Activated naive CD4-positive, alpha-beta T cell treated with anti-CD3 and anti-CD28 coated beads, Interleukin-2, amount 10 ng/mL, durations not matched to agents 7 days and 5 days (primary cell): ENCODE results near the gene GREB1.

ENCODE experiments used
- CTCF ChIA-PET: fragments of 350-600 bp; sonication (Branson Sonifier 250); formaldehyde crosslinking; loops from one replicate; lab custom pipeline; 2021; ENCODE audit warnings: antibody characterized with exemption; lab: Charles Lee
- DNase-seq: peaks from one replicate; pipeline ENCODE4 v3.0.0-alpha.2; 2020
- H3K27ac Mint-ChIP-seq: one replicate; pipeline ENCODE4 v1.8.0; 2021; ENCODE audit warnings: mild to moderate bottlenecking, moderate library complexity, mixed read lengths
- H3K27me3 Mint-ChIP-seq: one replicate; pipeline ENCODE4 v1.8.0; 2021; ENCODE audit warnings: mild to moderate bottlenecking, mixed read lengths
- H3K36me3 Mint-ChIP-seq: one replicate; pipeline ENCODE4 v1.8.0; 2021; ENCODE audit warnings: mixed read lengths
- H3K4me1 Mint-ChIP-seq: one replicate; pipeline ENCODE4 v1.8.0; 2021; ENCODE audit warnings: mixed read lengths
- H3K4me3 Mint-ChIP-seq: one replicate; pipeline ENCODE4 v1.8.0; 2021; ENCODE audit warnings: mild to moderate bottlenecking, moderate library complexity, mixed read lengths
- H3K9me3 Mint-ChIP-seq: one replicate; pipeline ENCODE4 v1.8.0; 2021; ENCODE audit warnings: mixed read lengths

GREB1 gene

DNA sequence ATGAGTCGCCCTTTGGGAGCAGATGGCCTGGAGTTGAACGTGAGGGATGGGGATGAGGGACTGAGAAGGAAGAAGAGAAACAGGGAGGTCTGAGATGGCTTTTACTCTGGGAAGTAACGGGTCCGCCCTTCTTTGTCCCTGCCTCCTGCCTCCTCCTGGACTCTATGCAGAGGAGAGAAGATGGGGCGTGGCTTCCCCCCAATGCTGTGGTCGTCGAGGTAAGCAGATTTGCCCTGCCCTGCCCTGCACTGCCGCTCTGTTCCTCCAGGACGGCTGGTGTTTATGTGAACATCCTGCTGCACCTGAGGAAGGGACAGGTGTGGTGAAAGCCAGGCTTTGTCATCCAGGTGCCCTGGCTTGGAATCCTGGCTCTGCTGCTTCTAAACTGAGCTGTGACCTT, 149.6 kb downstream of the GREB1 start:
- CTCF ChIA-PET: interaction anchor here (0.7 to 20.4 kb wide), 7 partner anchors 9 to 206 kb away, joined by 3 to 362 read pairs (median 4); no protein-coding TSS in a partner anchor
- Mint-ChIP-seq H3K27ac (no peak overlapping the region), H3K4me3 (no peak overlapping the region), H3K36me3 (no peaks in the 10 kb centered on the region), H3K9me3 (no peaks in the 10 kb centered on the region), H3K27me3 (peaks cover 79% of the 10 kb centered on the region), H3K4me1 (peaks cover 18% of the 10 kb centered on the region)
- DNase-seq: no peak

DNA sequence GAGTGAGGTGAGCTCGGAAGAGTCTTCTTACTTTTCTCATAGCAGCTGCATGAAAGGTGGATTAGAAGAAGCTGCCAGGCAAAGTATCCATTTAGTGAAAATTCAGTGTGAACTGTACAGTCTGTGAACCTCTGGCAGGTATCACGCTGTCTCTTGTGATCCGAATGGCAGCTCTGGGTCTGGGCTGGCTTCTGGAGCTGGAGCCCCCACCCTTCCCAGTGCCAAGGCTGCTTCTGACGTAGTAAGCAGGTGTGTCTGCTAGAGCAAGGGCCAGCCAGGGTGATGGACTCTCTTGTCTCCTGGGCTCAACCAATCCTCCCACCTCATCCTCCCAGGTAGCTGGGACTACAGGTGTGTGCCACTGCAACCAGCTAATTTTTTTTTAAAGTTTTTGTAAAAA, 150.1 kb downstream of the GREB1 start:
- Mint-ChIP-seq H3K27me3 (peaks cover 74% of the 10 kb centered on the region), H3K36me3 (no peaks in the 10 kb centered on the region), H3K4me1 (peaks cover 22% of the 10 kb centered on the region), H3K27ac (no peak overlapping the region), H3K4me3 (no peak overlapping the region), H3K9me3 (no peaks in the 10 kb centered on the region)
- DNase-seq: no peak
- CTCF ChIA-PET: interaction anchor here (0.7 to 20.4 kb wide), 4 partner anchors 83 to 206 kb away, joined by 3 to 362 read pairs (median 4); no protein-coding TSS in a partner anchor

DNA sequence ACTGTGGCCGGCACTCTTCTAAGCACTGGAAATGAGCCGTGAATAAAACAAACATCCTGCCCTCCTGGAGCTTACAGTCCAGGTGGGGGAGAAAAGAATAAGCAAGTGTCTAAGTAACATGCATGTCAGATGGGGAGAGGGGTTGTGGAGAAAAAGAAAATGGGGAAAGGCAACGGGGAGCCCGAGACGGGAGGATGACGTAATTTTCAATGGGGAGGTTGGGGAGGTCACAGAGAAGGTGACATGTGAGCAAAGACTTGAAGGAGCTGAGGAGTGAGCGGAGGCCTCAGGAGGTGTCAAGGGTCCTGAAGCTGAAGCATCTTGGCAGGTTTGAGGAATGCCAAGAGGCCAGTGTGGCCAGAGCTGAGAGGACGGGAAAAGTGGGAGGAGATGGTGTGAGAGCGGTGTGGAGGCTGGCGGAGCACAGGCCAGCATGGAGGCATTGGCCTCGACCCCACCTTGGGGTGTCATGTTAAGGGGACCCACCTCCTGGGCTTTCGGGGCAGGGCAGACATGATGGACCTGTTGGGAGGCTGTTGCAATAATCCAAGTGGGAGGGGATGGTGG, 151.1 kb downstream of the GREB1 start:
- H3K4me1 Mint-ChIP-seq: peaks cover 25% of the 10 kb centered on the region
- no peak overlapping the region for H3K27ac Mint-ChIP-seq
- H3K4me3 Mint-ChIP-seq: no peak overlapping the region
- DNase-seq: no peak
- H3K27me3 Mint-ChIP-seq: peaks cover 67% of the 10 kb centered on the region
- CTCF ChIA-PET: interaction anchor here (1.0 to 20.4 kb wide), 4 partner anchors 8 to 101 kb away, joined by 3 to 362 read pairs (median 6); no protein-coding TSS in a partner anchor
- H3K36me3 Mint-ChIP-seq: no peaks in the 10 kb centered on the region
- H3K9me3 Mint-ChIP-seq: no peaks in the 10 kb centered on the region

DNA sequence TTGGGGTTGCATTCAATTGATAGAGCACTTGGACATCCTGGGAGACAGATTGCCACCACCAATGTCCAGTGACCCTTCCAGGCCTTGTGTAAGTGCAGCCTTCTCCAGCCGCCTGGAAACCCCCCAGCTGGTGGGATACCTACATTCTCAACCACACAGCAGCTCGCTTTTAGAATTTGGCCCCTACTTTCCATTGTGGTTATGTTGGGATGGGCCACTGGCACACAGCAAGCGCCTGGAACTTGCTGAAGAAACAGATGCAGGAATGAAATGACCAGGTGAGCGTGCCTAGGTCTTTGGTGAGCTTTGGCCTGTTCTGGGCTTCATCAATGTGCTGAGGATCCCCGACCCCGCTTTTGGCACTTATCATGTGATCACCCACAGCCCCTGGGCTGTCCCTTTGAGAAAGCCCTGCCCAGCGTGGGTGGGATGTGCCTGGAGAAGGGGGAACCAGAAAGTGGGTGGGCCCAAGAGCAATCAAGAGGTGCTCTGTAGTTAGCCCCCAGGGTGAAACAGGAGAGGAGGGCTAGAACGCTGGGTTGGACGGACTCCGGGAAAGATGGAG, 152.1 kb downstream of the GREB1 start:
- no peaks in the 10 kb centered on the region for H3K36me3 Mint-ChIP-seq
- H3K27me3 Mint-ChIP-seq: peaks cover 62% of the 10 kb centered on the region
- CTCF ChIA-PET: interaction anchor here (2.0 to 20.4 kb wide), 2 partner anchors 10 to 96 kb away, joined by 5 to 362 read pairs; no protein-coding TSS in a partner anchor
- no peaks in the 10 kb centered on the region for H3K9me3 Mint-ChIP-seq
- peaks cover 25% of the 10 kb centered on the region for H3K4me1 Mint-ChIP-seq
- no peak for DNase-seq
- H3K4me3 Mint-ChIP-seq: no peak overlapping the region
- no peak overlapping the region for H3K27ac Mint-ChIP-seq

DNA sequence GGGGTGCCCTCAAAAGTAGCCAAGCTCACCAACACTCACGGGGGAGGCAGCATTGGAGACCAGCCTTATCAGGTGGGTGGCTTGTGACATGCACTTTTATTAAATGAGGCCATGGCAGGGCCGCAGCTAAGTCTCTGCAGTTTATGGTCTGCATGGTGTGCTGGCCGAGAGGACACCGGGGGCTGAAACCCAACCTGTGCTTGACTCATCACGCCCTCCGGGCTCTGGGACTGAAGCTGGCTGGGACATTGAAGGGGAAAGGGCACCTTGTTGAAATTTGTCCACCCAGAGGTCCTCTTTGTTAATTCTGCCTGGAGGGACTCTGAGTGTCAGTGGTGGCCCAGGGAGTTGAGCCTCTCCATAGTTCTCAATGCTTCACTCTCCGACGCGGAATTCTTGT, 153.9 kb downstream of the GREB1 start:
- Mint-ChIP-seq H3K27ac (no peak overlapping the region), H3K4me1 (peaks cover 21% of the 10 kb centered on the region), H3K9me3 (no peaks in the 10 kb centered on the region), H3K36me3 (no peaks in the 10 kb centered on the region), H3K4me3 (no peak overlapping the region), H3K27me3 (peaks cover 53% of the 10 kb centered on the region)
- CTCF ChIA-PET: interaction anchor here (0.7 to 20.4 kb wide), 13 partner anchors 8 to 1244 kb away, joined by 3 to 362 read pairs (median 5); no protein-coding TSS in a partner anchor
- no peak for DNase-seq

DNA sequence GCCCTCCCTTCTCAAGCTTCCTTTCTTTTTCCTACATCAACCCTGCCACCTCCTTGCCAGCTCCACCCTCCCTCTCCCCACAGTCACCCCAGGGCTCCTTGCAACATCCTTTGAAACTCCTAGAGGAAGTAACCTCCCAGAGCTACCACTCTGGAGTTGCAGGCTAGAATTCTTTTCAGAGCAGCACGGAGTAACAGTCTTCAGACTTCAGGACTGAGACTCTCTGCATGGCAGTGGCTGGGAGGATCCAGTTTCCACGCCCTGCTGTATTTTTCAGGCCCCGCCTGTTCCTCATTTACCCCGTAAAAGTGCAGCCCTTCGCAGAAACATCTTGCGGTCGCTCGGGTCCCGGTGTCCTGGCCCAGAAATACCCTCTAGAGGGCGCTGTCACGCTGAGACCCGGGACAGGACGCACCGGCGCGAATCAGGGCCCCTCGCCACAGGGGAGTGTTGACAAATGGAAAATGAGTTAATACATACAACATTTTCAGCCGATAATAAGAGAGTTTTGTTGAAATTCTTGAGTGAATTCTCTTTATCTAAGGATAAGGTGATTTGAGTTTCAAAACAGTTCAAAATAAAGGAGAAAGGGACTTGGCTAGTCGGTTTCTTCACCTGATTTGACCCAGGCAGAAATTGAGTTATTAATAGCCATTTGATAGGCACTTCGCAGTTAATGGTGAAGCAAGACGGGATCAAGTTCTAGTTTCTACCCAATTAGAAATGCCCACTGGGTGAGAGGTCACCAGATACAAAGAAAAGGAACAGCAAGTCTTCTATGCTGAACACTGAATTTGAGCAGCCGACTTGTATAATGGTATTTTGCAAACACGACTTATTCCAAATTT, 154.6 kb downstream of the GREB1 start:
- Mint-ChIP-seq H3K27ac (peak overlapping the region; percentile 40), H3K36me3 (no peaks in the 10 kb centered on the region), H3K9me3 (no peaks in the 10 kb centered on the region), H3K27me3 (peaks cover 49% of the 10 kb centered on the region), H3K4me1 (peaks cover 24% of the 10 kb centered on the region), H3K4me3 (peak overlapping the region; percentile 16)
- CTCF ChIA-PET: interaction anchor here (0.7 to 20.4 kb wide), 14 partner anchors 9 to 1243 kb away, joined by 3 to 362 read pairs (median 4); no protein-coding TSS in a partner anchor
- peak; percentile 89 for DNase-seq

DNA sequence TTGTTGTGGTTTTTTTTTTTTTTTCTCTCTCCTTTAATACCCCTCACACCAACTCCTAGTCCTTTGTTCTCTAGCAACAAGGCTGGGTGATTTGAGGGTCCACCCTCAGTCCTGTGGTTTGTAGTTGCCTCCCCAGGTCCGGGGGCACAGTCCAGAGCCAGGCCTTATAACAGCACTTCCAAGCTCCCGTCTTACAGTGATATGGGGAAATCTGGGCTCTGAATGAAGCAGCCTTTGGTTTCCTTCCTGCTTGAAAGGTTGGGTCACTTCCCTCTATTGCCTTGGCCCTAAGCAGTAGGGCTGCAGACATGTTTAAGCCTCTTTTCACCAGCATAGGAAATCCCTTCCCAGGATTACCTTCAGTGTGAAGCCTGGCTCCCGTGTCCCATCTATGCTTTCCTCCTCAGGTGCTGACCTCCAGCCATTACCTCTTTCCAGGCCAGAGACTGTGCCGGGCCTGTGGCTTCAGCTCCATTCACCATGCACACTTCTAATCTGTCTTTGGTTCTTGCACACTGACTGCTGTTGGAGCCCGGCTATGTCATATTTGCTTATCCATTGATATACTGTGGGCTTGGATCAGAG, 157.3 kb downstream of the GREB1 start:
- Mint-ChIP-seq H3K36me3 (no peaks in the 10 kb centered on the region), H3K4me3 (no peak overlapping the region), H3K27ac (no peak overlapping the region), H3K27me3 (peaks cover 29% of the 10 kb centered on the region), H3K4me1 (peaks cover 24% of the 10 kb centered on the region), H3K9me3 (no peaks in the 10 kb centered on the region)
- DNase-seq: no peak
- CTCF ChIA-PET: interaction anchor here (20.4 kb wide), 1 partner anchor 91 kb away, joined by 362 read pairs; no protein-coding TSS in a partner anchor
